ENCODE results near the gene BICDL2.

DNA sequence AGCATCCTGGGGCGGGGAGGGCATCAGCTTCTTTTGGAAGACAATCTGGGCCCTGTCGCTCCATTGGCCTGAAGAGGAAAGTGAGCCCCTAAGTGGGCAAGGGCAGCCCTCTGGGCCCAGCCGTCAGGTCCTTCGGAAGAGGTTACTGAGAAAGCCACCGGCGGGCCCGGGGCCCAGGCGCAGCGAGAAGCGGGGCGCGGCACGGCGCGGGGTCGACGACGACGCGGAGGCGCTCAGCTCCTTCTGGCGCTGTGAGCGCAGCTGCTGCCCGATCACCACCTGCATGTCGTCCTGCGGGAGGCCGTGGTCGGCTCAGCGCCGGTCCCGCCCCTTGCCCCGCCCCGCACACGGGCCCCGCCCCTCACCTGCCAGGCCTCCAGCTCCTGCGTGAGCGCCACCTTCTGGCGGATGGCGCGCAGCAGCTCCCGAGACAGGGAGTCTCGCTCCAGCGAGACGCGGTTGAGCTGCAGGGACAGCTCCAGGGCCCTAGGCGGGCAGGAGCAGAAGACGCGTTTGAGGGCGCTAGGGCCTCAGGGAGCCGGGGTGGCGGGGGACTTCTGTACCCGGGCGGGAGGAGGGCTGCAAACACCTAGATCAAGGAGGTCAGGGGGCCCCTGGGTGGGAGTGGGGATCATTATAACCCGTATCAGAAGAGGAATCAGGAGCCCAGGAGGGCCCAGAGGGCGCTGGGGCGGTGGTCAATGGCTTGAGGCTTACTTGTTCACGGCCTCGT is 8.6 kb downstream of the BICDL2 start:
- TF ChIP-seq, protein P1, sequence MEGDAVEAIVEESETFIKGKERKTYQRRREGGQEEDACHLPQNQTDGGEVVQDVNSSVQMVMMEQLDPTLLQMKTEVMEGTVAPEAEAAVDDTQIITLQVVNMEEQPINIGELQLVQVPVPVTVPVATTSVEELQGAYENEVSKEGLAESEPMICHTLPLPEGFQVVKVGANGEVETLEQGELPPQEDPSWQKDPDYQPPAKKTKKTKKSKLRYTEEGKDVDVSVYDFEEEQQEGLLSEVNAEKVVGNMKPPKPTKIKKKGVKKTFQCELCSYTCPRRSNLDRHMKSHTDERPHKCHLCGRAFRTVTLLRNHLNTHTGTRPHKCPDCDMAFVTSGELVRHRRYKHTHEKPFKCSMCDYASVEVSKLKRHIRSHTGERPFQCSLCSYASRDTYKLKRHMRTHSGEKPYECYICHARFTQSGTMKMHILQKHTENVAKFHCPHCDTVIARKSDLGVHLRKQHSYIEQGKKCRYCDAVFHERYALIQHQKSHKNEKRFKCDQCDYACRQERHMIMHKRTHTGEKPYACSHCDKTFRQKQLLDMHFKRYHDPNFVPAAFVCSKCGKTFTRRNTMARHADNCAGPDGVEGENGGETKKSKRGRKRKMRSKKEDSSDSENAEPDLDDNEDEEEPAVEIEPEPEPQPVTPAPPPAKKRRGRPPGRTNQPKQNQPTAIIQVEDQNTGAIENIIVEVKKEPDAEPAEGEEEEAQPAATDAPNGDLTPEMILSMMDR (conservative IDR thresholded peaks at IDR 0.05; ENCODE audit: low read depth, low read length): peak; percentile 61
- TF ChIP-seq CHD1 (IDR thresholded peaks at IDR 0.05; ENCODE audit: low read depth, low read length) (no peak), POLR2A (IDR thresholded peaks at IDR 0.05; ENCODE audit: low read depth, low read length) (peak; percentile 19; the same call in 1 of the 2 replicates), MAZ (IDR thresholded peaks at IDR 0.05; ENCODE audit: borderline replicate concordance, low read depth, low read length) (no peak), RFX5 (IDR thresholded peaks at IDR 0.05; ENCODE audit: low read depth, low read length) (no peak), BHLHE40 (IDR thresholded peaks at IDR 0.05; ENCODE audit: low read depth, low read length) (no peak), MXI1 (IDR thresholded peaks at IDR 0.05; ENCODE audit: borderline replicate concordance, low read depth, low read length) (no peak), RCOR1 (IDR thresholded peaks at IDR 0.05; ENCODE audit: insufficient replicate concordance, low read length) (no peak), CEBPB (IDR thresholded peaks at IDR 0.05; ENCODE audit: low read depth, low read length) (no peak)
- TF ChIP-seq, protein P2, sequence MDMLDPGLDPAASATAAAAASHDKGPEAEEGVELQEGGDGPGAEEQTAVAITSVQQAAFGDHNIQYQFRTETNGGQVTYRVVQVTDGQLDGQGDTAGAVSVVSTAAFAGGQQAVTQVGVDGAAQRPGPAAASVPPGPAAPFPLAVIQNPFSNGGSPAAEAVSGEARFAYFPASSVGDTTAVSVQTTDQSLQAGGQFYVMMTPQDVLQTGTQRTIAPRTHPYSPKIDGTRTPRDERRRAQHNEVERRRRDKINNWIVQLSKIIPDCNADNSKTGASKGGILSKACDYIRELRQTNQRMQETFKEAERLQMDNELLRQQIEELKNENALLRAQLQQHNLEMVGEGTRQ (IDR thresholded peaks at IDR 0.05; ENCODE audit: low read depth, low read length): no peak
- TF ChIP-seq, protein P3, sequence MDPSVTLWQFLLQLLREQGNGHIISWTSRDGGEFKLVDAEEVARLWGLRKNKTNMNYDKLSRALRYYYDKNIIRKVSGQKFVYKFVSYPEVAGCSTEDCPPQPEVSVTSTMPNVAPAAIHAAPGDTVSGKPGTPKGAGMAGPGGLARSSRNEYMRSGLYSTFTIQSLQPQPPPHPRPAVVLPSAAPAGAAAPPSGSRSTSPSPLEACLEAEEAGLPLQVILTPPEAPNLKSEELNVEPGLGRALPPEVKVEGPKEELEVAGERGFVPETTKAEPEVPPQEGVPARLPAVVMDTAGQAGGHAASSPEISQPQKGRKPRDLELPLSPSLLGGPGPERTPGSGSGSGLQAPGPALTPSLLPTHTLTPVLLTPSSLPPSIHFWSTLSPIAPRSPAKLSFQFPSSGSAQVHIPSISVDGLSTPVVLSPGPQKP (IDR thresholded peaks at IDR 0.05; ENCODE audit: borderline replicate concordance, low read depth, low read length): no peak

Measured in IMR-90 (cell line).